NCI-H345 treated with DMSO at 0.1 percent for 48 hours (cell line): ENCODE data around the gene PRKAR2A.
A peak's percentile ranks its signal among the peaks of the same experiment; 100 is the strongest.
"Not testable (repeated sequence)": the region's sequence is repeated elsewhere in the genome, so short reads cannot be mapped to it uniquely, and the experiment has no call there.

Source experiments
- DNase-seq: peaks from one replicate; lab custom pipeline; 2025; ENCODE audit not compliant: unreplicated experiment; lab: John Stamatoyannopoulos, UW

PRKAR2A gene

GRCh38 chr3:48734541-48734940 is 113.1 kb downstream of the PRKAR2A start:
- not testable (repeated sequence) for DNase-seq

GRCh38 chr3:48733752-48734518 is 113.7 kb downstream of the PRKAR2A start:
- DNase-seq: not testable (repeated sequence)

- DNase-seq: no peak
These were observed 120.2 kb downstream of the PRKAR2A start for GRCh38 chr3:48727511-48727910.

GRCh38 chr3:48725185-48725855 is 122.4 kb downstream of the PRKAR2A start:
- DNase-seq: not testable (repeated sequence)

GRCh38 chr3:48723725-48724124 is 123.9 kb downstream of the PRKAR2A start:
- DNase-seq: no peak

GRCh38 chr3:48723293-48723692 is 124.4 kb downstream of the PRKAR2A start:
- not testable (repeated sequence) for DNase-seq

- DNase-seq: peak; percentile 90
These were observed 130.5 kb downstream of the PRKAR2A start, which contains the start of gene IP6K2 for GRCh38 chr3:48716982-48717746. IP6K2 (minus strand) TSS chr3:48717221; CDS start chr3:48695291, 21,930 bp downstream.

GRCh38 chr3:48716508-48716981 is 131.1 kb downstream of the PRKAR2A start:
- DNase-seq: peak; percentile 13

GRCh38 chr3:48715174-48715800 is 132.4 kb downstream of the PRKAR2A start:
- no peak for DNase-seq

GRCh38 chr3:48711727-48712126 is 135.9 kb downstream of the PRKAR2A start:
- DNase-seq: no peak

- DNase-seq: no peak
These were observed 138.6 kb downstream of the PRKAR2A start for GRCh38 chr3:48709051-48709461.

GRCh38 chr3:48708481-48708889 is 139.2 kb downstream of the PRKAR2A start:
- DNase-seq: no peak

GRCh38 chr3:48707157-48707556 is 140.5 kb downstream of the PRKAR2A start:
- DNase-seq: no peak

- DNase-seq: no peak
These were observed 145.3 kb downstream of the PRKAR2A start for GRCh38 chr3:48702320-48702920.

- DNase-seq: no peak
These were observed 146.8 kb downstream of the PRKAR2A start for GRCh38 chr3:48700731-48701405.

- no peak for DNase-seq
These were observed 148.8 kb downstream of the PRKAR2A start for GRCh38 chr3:48698891-48699290.

GRCh38 chr3:48697952-48698351 is 149.7 kb downstream of the PRKAR2A start:
- no peak for DNase-seq

- no peak for DNase-seq
These were observed 151.1 kb downstream of the PRKAR2A start for GRCh38 chr3:48696601-48697000.
